Endothelial cell (in vitro differentiated cells): ENCODE results near the gene COPRS. TPM values are rescaled to one million over a fixed set of nuclear protein-coding genes. Genes with fewer than 3 reads are reported as not detected.
"Not testable (repeated sequence)": the region's sequence is repeated elsewhere in the genome, so short reads cannot be mapped to it uniquely, and the experiment has no call there.

Experiments used
- DNase-seq: peaks from one replicate; pipeline ENCODE4 v3.0.0; 2021; ENCODE audit warnings: low spot score
- H3K27ac Mint-ChIP-seq: one replicate; pipeline ENCODE4 v1.8.0; 2021; ENCODE audit warnings: mixed read lengths, inconsistent platforms; ENCODE audit not compliant: unreplicated experiment
- H3K27me3 Mint-ChIP-seq: one replicate; pipeline ENCODE4 v1.8.0; 2021; ENCODE audit warnings: mild to moderate bottlenecking, moderate library complexity, mixed read lengths, inconsistent platforms; ENCODE audit not compliant: unreplicated experiment
- H3K36me3 Mint-ChIP-seq: one replicate; pipeline ENCODE4 v1.8.0; 2021; ENCODE audit warnings: mild to moderate bottlenecking, low read depth, mixed read lengths, inconsistent platforms; ENCODE audit not compliant: unreplicated experiment
- H3K4me1 Mint-ChIP-seq: one replicate; pipeline ENCODE4 v1.8.0; 2021; ENCODE audit warnings: mild to moderate bottlenecking, mixed read lengths, inconsistent platforms; ENCODE audit not compliant: unreplicated experiment
- H3K4me3 Mint-ChIP-seq: one replicate; pipeline ENCODE4 v1.8.0; 2021; ENCODE audit warnings: mild to moderate bottlenecking, mixed read lengths, inconsistent platforms; ENCODE audit not compliant: unreplicated experiment
- H3K9me3 Mint-ChIP-seq: one replicate; pipeline ENCODE4 v1.8.0; 2021; ENCODE audit warnings: mixed read lengths, inconsistent platforms; ENCODE audit not compliant: unreplicated experiment
- total RNA-seq: library from RNA; stranded (reverse); fragmentation: NEBNext Ultra II Directional; extraction: Animal tissue kit (Norgen Biotek cat#: 25700); gene quantifications from one replicate; pipeline ENCODE4 v1.2.1, GENCODE V29; 2021; ENCODE audit not compliant: unreplicated experiment
- TF ChIP-seq, protein P1 (sequence below): fragments of 200-600 bp; sonication (generic); IDR thresholded peaks from one replicate; pipeline ENCODE4 v1.5.0; 2021; ENCODE audit warnings: antibody characterized with exemption; ENCODE audit not compliant: unreplicated experiment

The COPRS gene
- total RNA-seq, 1 donor from 2014 or later = 22.9 TPM

- H3K4me1 Mint-ChIP-seq = no peaks in the 10 kb centered on the region
- TF ChIP-seq, protein P1, sequence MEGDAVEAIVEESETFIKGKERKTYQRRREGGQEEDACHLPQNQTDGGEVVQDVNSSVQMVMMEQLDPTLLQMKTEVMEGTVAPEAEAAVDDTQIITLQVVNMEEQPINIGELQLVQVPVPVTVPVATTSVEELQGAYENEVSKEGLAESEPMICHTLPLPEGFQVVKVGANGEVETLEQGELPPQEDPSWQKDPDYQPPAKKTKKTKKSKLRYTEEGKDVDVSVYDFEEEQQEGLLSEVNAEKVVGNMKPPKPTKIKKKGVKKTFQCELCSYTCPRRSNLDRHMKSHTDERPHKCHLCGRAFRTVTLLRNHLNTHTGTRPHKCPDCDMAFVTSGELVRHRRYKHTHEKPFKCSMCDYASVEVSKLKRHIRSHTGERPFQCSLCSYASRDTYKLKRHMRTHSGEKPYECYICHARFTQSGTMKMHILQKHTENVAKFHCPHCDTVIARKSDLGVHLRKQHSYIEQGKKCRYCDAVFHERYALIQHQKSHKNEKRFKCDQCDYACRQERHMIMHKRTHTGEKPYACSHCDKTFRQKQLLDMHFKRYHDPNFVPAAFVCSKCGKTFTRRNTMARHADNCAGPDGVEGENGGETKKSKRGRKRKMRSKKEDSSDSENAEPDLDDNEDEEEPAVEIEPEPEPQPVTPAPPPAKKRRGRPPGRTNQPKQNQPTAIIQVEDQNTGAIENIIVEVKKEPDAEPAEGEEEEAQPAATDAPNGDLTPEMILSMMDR = no peak
- H3K36me3 Mint-ChIP-seq = peaks cover 3% of the 10 kb centered on the region
- peaks cover 2% of the 10 kb centered on the region for H3K27me3 Mint-ChIP-seq
- H3K4me3 Mint-ChIP-seq = no peak overlapping the region
- no peak overlapping the region for H3K27ac Mint-ChIP-seq
- no peak for DNase-seq
- H3K9me3 Mint-ChIP-seq = no peaks in the 10 kb centered on the region
Measured at GRCh38 chr17:31815212-31815730, 43.8 kb downstream of the COPRS start.

GRCh38 chr17:31811101-31811500, 47.9 kb downstream of the COPRS start:
- Mint-ChIP-seq H3K27me3 (no peaks in the 10 kb centered on the region), H3K36me3 (peaks cover 3% of the 10 kb centered on the region), H3K4me3 (no peak overlapping the region), H3K27ac (no peak overlapping the region), H3K4me1 (no peaks in the 10 kb centered on the region), H3K9me3 (no peaks in the 10 kb centered on the region)
- DNase-seq = no peak
- TF ChIP-seq, protein P1 = no peak

DNA sequence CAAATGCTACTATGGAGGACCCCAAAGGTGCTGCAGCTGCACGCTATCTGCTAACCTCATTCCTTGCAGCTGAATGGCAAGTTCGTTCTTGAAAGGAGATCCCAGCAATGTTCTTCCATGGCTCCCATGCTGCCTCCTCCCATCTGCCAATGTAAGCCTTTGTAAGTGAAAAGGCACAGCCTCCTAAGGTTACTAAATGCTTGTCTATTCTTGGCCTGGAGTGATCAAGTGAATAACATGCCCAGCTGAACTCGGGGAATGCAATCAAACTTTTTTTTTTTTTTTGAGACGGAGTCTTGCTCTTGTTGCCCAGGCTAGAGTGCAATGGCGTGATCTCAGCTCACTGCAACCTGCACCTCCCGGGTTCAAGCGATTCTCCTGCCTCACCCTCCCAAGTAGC, 49.2 kb downstream of the COPRS start:
- H3K27me3 Mint-ChIP-seq, H3K36me3 Mint-ChIP-seq, H3K9me3 Mint-ChIP-seq, H3K27ac Mint-ChIP-seq, H3K4me3 Mint-ChIP-seq, H3K4me1 Mint-ChIP-seq, DNase-seq: not testable (repeated sequence)

GRCh38 chr17:31808521-31809050, 50.5 kb downstream of the COPRS start:
- TF ChIP-seq, protein P1 = no peak
- no peak for DNase-seq
- peaks cover 3% of the 10 kb centered on the region for H3K36me3 Mint-ChIP-seq
- H3K4me1 Mint-ChIP-seq = no peaks in the 10 kb centered on the region
- no peak overlapping the region for H3K4me3 Mint-ChIP-seq
- H3K27ac Mint-ChIP-seq = no peak overlapping the region
- no peaks in the 10 kb centered on the region for H3K9me3 Mint-ChIP-seq
- no peaks in the 10 kb centered on the region for H3K27me3 Mint-ChIP-seq

DNA sequence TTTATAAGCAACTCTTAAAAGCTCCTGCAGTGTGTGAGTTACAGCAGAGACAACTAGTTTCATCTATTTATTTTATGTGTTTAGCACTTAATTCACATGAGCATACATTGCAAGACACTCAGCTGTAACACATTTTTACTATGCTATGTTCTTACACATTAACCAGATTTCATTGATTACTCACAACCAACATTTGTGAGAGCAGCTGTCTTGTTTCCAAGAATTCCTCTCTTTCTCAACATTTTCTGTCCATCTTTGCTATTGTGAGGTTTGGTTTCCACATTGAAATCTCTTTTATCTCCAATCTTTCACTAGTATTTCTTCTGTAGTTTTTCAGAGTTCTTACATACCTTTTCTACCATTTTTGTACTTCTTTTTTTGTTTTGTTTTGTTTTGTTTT, 51.2 kb downstream of the COPRS start:
- Mint-ChIP-seq H3K27me3 (no peaks in the 10 kb centered on the region), H3K4me1 (no peaks in the 10 kb centered on the region), H3K27ac (no peak overlapping the region), H3K4me3 (no peak overlapping the region), H3K9me3 (no peaks in the 10 kb centered on the region), H3K36me3 (no peaks in the 10 kb centered on the region)
- no peak for DNase-seq
- TF ChIP-seq, protein P1 = no peak
